Neural cell (in vitro differentiated cells): ENCODE measurements around the gene VKORC1. TPM values are rescaled to one million over a fixed set of nuclear protein-coding genes. Genes with fewer than 3 reads are reported as not detected.

ENCODE experiments used
- H2AFZ ChIP-seq: fragments of 200-600, 300-800 bp; sonication (generic), shearing (Covaris generic); 2 replicates; pipeline ENCODE4 v1.6.0; 2014; ENCODE audit warnings: low read depth, mild to moderate bottlenecking, antibody characterized with exemption, low read length, moderate library complexity
- H3F3A ChIP-seq: fragments of 200-600 bp; shearing (Covaris generic); 2 replicates; pipeline ENCODE4 v1.6.1; 2016; ENCODE audit warnings: mild to moderate bottlenecking, moderate library complexity, mixed read lengths, antibody characterized with exemption, low read length; ENCODE audit not compliant: insufficient read depth, poor library complexity, severe bottlenecking
- H3K27ac ChIP-seq: fragments of 200-600, 300-800 bp; sonication (generic), shearing (Covaris generic); 2 replicates; pipeline ENCODE4 v1.5.1; 2014; ENCODE audit warnings: mild to moderate bottlenecking, low read length, moderate library complexity
- H3K27me3 ChIP-seq: fragments of 300-800, 200-600 bp; sonication (generic), shearing (Covaris generic); 2 replicates; pipeline ENCODE4 v1.6.0; 2014; ENCODE audit warnings: mild to moderate bottlenecking, low read depth, low read length, moderate library complexity; ENCODE audit not compliant: insufficient read depth
- H3K36me3 ChIP-seq: fragments of 300-800, 200-600 bp; sonication (generic), shearing (Covaris generic); 2 replicates; pipeline ENCODE4 v1.5.1; 2014; ENCODE audit warnings: mild to moderate bottlenecking, antibody characterized with exemption, low read length, moderate library complexity; ENCODE audit not compliant: insufficient read depth
- H3K4me2 ChIP-seq: fragments of 300-800, 200-600 bp; sonication (generic), shearing (Covaris generic); 2 replicates; pipeline ENCODE4 v1.6.0; 2014; ENCODE audit warnings: mild to moderate bottlenecking, low read length
- H3K4me3 ChIP-seq: fragments of 300-800, 200-600 bp; sonication (generic), shearing (Covaris generic); 2 replicates; pipeline ENCODE4 v1.5.1; 2014; ENCODE audit warnings: mild to moderate bottlenecking, low read length, moderate library complexity
- H3K79me2 ChIP-seq: fragments of 200-600 bp; shearing (Covaris generic); replicated peaks from 2 replicates; pipeline ENCODE4 v1.6.0; 2014; ENCODE audit warnings: mild to moderate bottlenecking, low read length, moderate library complexity; ENCODE audit not compliant: insufficient read depth
- H3K9ac ChIP-seq: fragments of 300-800, 200-600 bp; sonication (generic), shearing (Covaris generic); 2 replicates; pipeline ENCODE4 v1.6.1; 2016; ENCODE audit warnings: mild to moderate bottlenecking, low read length, mixed read lengths
- H3K9me2 ChIP-seq: fragments of 200-600 bp; shearing (Covaris generic); 2 replicates; pipeline ENCODE4 v1.6.1; 2016; ENCODE audit warnings: mild to moderate bottlenecking, low read length, mixed read lengths; ENCODE audit not compliant: insufficient read depth
- H3K9me3 ChIP-seq: fragments of 200-600, 300-800 bp; sonication (generic), shearing (Covaris generic); 2 replicates; pipeline ENCODE4 v1.6.1; 2016; ENCODE audit warnings: mild to moderate bottlenecking, mixed run types, low read length, moderate library complexity, mixed read lengths
- H4K20me1 ChIP-seq: fragments of 200-600 bp; shearing (Covaris generic); 2 replicates; pipeline ENCODE4 v1.6.1; 2016; ENCODE audit warnings: mild to moderate bottlenecking, mixed run types; ENCODE audit not compliant: insufficient read depth
- EP300 ChIP-seq: fragments of 450-650 bp; conservative IDR thresholded peaks from 2 replicates; pipeline ENCODE4 v1.6.1; 2014; ENCODE audit warnings: antibody characterized with exemption, mild to moderate bottlenecking, moderate library complexity; ENCODE audit not compliant: poor library complexity, severe bottlenecking
- EZH2 ChIP-seq: fragments of 200-600, 300-800 bp; shearing (Covaris generic), sonication (generic); IDR thresholded peaks from 2 replicates; pipeline ENCODE4 v1.6.1; 2014; ENCODE audit warnings: antibody characterized with exemption, low read length, borderline replicate concordance, mild to moderate bottlenecking; ENCODE audit not compliant: insufficient read depth, poor library complexity, severe bottlenecking
- MXI1 ChIP-seq: fragments of 450-650 bp; conservative IDR thresholded peaks from 2 replicates; pipeline ENCODE4 v1.6.1; 2014; ENCODE audit warnings: antibody characterized with exemption, mild to moderate bottlenecking; ENCODE audit not compliant: poor library complexity, severe bottlenecking
- POLR2AphosphoS5 ChIP-seq: IDR thresholded peaks from 2 replicates; pipeline ENCODE4 v1.6.1; 2012
- RAD21 ChIP-seq: fragments of 450-650 bp; conservative IDR thresholded peaks from 2 replicates; pipeline ENCODE4 v1.6.1; 2014; ENCODE audit warnings: antibody characterized with exemption, mild to moderate bottlenecking, moderate library complexity
- REST ChIP-seq: IDR thresholded peaks from 2 replicates; pipeline ENCODE4 v1.6.1; 2012; ENCODE audit warnings: borderline replicate concordance
- SMC3 ChIP-seq: fragments of 450-650 bp; conservative IDR thresholded peaks from 2 replicates; pipeline ENCODE4 v1.6.1; 2014; ENCODE audit warnings: antibody characterized with exemption, mild to moderate bottlenecking, moderate library complexity; ENCODE audit not compliant: poor library complexity
- TAF1 ChIP-seq: IDR thresholded peaks from 2 replicates; pipeline ENCODE4 v1.6.1; 2012; ENCODE audit warnings: low read depth
- polyA plus RNA-seq: library from polyadenylated mRNA; depleted of rRNA; stranded (reverse); fragments of >200 nt; gene quantifications from 2 replicates; pipeline ENCODE4 v1.2.3, GENCODE V29; 2014
- TF ChIP-seq, protein P1 (sequence below): fragments of 450-650 bp; IDR thresholded peaks from 2 replicates; pipeline ENCODE4 v1.5.1; 2014; ENCODE audit warnings: antibody characterized with exemption, mild to moderate bottlenecking, moderate library complexity; ENCODE audit not compliant: poor library complexity, severe bottlenecking

Gene VKORC1
- polyA plus RNA-seq, 1 donor from 2014 or later = 105 TPM

DNA sequence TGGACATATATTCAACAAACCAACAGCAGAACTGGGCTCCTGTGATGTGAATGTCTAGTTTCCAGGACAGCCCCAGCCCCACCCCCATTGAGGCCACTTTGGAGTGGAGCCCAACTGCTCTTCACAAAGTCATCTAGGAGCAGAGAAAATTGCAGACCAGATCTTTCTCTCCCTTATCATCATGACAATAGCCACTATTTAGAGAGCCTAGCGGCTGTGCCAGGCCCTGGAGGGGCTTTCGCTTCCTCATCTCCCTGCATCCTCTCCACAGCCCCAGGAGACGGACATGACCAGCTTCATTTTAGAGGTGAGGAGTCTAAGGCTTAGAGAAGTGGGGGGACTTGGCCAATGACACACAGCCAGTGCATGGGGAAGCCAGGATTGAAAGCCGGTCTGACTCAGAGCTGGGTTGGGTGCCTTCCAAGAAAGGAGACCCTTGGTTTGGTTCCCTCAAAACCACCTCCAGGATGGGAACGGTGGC is 39.5 kb upstream of the VKORC1 start:
- Histone ChIP-seq H3K27ac (no peak overlapping the region), H3F3A (no peaks in the 10 kb centered on the region), H3K79me2 (no peaks in the 10 kb centered on the region), H3K27me3 (no peaks in the 10 kb centered on the region), H3K9ac (no peak overlapping the region), H3K4me2 (no peak overlapping the region), H3K4me3 (no peak overlapping the region), H3K9me2 (no peaks in the 10 kb centered on the region), H3K36me3 (no peaks in the 10 kb centered on the region), H3K9me3 (no peaks in the 10 kb centered on the region), H2AFZ (no peak overlapping the region), H4K20me1 (no peaks in the 10 kb centered on the region)
- no peak for TF ChIP-seq RAD21
- no peak for TF ChIP-seq MXI1
- TF ChIP-seq TAF1 = no peak
- no peak for TF ChIP-seq POLR2AphosphoS5
- no peak for TF ChIP-seq EZH2
- TF ChIP-seq, protein P1, sequence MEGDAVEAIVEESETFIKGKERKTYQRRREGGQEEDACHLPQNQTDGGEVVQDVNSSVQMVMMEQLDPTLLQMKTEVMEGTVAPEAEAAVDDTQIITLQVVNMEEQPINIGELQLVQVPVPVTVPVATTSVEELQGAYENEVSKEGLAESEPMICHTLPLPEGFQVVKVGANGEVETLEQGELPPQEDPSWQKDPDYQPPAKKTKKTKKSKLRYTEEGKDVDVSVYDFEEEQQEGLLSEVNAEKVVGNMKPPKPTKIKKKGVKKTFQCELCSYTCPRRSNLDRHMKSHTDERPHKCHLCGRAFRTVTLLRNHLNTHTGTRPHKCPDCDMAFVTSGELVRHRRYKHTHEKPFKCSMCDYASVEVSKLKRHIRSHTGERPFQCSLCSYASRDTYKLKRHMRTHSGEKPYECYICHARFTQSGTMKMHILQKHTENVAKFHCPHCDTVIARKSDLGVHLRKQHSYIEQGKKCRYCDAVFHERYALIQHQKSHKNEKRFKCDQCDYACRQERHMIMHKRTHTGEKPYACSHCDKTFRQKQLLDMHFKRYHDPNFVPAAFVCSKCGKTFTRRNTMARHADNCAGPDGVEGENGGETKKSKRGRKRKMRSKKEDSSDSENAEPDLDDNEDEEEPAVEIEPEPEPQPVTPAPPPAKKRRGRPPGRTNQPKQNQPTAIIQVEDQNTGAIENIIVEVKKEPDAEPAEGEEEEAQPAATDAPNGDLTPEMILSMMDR = no peak
- no peak for TF ChIP-seq EP300
- no peak for TF ChIP-seq REST

GRCh38 chr16:31133046-31133501 is 38.5 kb upstream of the VKORC1 start:
- H3K36me3 ChIP-seq = no peaks in the 10 kb centered on the region
- no peak overlapping the region for H3K4me2 ChIP-seq
- H4K20me1 ChIP-seq = no peaks in the 10 kb centered on the region

GRCh38 chr16:31132303-31132979 is 37.8 kb upstream of the VKORC1 start:
- no peaks in the 10 kb centered on the region for H3K9me3 ChIP-seq
- H3K27ac ChIP-seq = no peak overlapping the region
- no peaks in the 10 kb centered on the region for H4K20me1 ChIP-seq
- no peaks in the 10 kb centered on the region for H3K36me3 ChIP-seq
- TF ChIP-seq POLR2AphosphoS5 (no peak), MXI1 (no peak), TAF1 (no peak), EZH2 (no peak), RAD21 (no peak), EP300 (no peak), SMC3 (no peak), REST (no peak)
- TF ChIP-seq, protein P1 = no peak
- no peaks in the 10 kb centered on the region for H3K27me3 ChIP-seq
- no peak overlapping the region for H3K9ac ChIP-seq
- H3K4me3 ChIP-seq = no peak overlapping the region
- H3K4me2 ChIP-seq = no peak overlapping the region
- H2AFZ ChIP-seq = no peak overlapping the region
- H3F3A ChIP-seq = no peaks in the 10 kb centered on the region
- H3K79me2 ChIP-seq = no peaks in the 10 kb centered on the region
- H3K9me2 ChIP-seq = no peaks in the 10 kb centered on the region

More at GRCh38 chr16:31133046-31133501, 38.5 kb upstream of the VKORC1 start:
- no peak overlapping the region for H2AFZ ChIP-seq
- H3F3A ChIP-seq = no peaks in the 10 kb centered on the region
- no peak overlapping the region for H3K27ac ChIP-seq
- H3K9ac ChIP-seq = no peak overlapping the region
- no peaks in the 10 kb centered on the region for H3K9me3 ChIP-seq
- no peaks in the 10 kb centered on the region for H3K79me2 ChIP-seq
- no peak for TF ChIP-seq POLR2AphosphoS5
- H3K9me2 ChIP-seq = no peaks in the 10 kb centered on the region
- H3K4me3 ChIP-seq = no peak overlapping the region
- no peaks in the 10 kb centered on the region for H3K27me3 ChIP-seq
